GM21528 (cell line): ENCODE measurements around the gene NUP214.
"Not testable (repeated sequence)": the region's sequence is repeated elsewhere in the genome, so short reads cannot be mapped to it uniquely, and the experiment has no call there.

Experiments
- ATAC-seq: cut with Tn5 transposase; IDR thresholded peaks from one replicate; pipeline ENCODE4 v1.9.1; 2021; ENCODE audit warnings: mild to moderate bottlenecking, moderate library complexity; ENCODE audit not compliant: unreplicated experiment, low FRiP score

The NUP214 gene

GRCh38 chr9:131255676-131256197 lies 130.4 kb downstream of the NUP214 start:
- ATAC-seq: no peak

- ATAC-seq: no peak
Observed at GRCh38 chr9:131257266-131258025, 132.1 kb downstream of the NUP214 start.

- no peak for ATAC-seq
Observed at GRCh38 chr9:131258186-131258585, 132.8 kb downstream of the NUP214 start.

- ATAC-seq: no peak
Observed at GRCh38 chr9:131258698-131259431, 133.5 kb downstream of the NUP214 start.

- no peak for ATAC-seq
Observed at GRCh38 chr9:131259432-131259898, 134.1 kb downstream of the NUP214 start.

GRCh38 chr9:131259916-131260597 lies 134.7 kb downstream of the NUP214 start:
- ATAC-seq: no peak

- no peak for ATAC-seq
Observed at GRCh38 chr9:131260751-131261452, 135.5 kb downstream of the NUP214 start.

- no peak for ATAC-seq
Observed at GRCh38 chr9:131262327-131263032, 137.1 kb downstream of the NUP214 start.

GRCh38 chr9:131263033-131263343 lies 137.6 kb downstream of the NUP214 start:
- not testable (repeated sequence) for ATAC-seq

- no peak for ATAC-seq
Observed at GRCh38 chr9:131263701-131264100, 138.3 kb downstream of the NUP214 start.

GRCh38 chr9:131264231-131264630 lies 138.8 kb downstream of the NUP214 start:
- no peak for ATAC-seq

- ATAC-seq: no peak
Observed at GRCh38 chr9:131266266-131267229, 141.2 kb downstream of the NUP214 start.

- no peak for ATAC-seq
Observed at GRCh38 chr9:131270171-131271015, 145.0 kb downstream of the NUP214 start.

GRCh38 chr9:131271016-131271273 lies 145.6 kb downstream of the NUP214 start:
- not testable (repeated sequence) for ATAC-seq

- no peak for ATAC-seq
Observed at GRCh38 chr9:131271506-131271931, 146.1 kb downstream of the NUP214 start.

GRCh38 chr9:131272212-131272611 lies 146.8 kb downstream of the NUP214 start:
- no peak for ATAC-seq

GRCh38 chr9:131273146-131273855 lies 147.9 kb downstream of the NUP214 start:
- ATAC-seq: no peak
